Gastrocnemius medialis (tissue), 4 donors: ENCODE results near the gene SYF2.

ENCODE experiments used
- CTCF ChIP-seq, 5 experiments: fragments of 450-650 bp in 3 of 5; fragments of 200-600 bp in 2 of 5; sonication (generic) in 2 of 5; IDR thresholded peaks in 4 of 5; conservative IDR thresholded peaks in 1 of 5; 1 replicate in 4 of 5; 2 replicates in 1 of 5; pipeline ENCODE4 v1.5.1; 2016 to 2019; ENCODE audit warnings: antibody characterized with exemption in 5 of 5, mild to moderate bottlenecking in 3 of 5, moderate library complexity in 3 of 5
- POLR2A ChIP-seq, 2 donors: fragments of 450-650 bp; IDR thresholded peaks; one replicate each; pipeline ENCODE4 v1.6.1; 2017; ENCODE audit warnings: antibody characterized with exemption in 2 of 2, mild to moderate bottlenecking in 2 of 2, moderate library complexity in 2 of 2

- TF ChIP-seq CTCF (IDR thresholded peaks at IDR 0.05 in 4 of 5, conservative IDR thresholded peaks at IDR 0.05 in 1 of 5) (no peak), POLR2A (IDR thresholded peaks at IDR 0.05) (no peak)
Observed at GRCh38 chr1:25220666-25221065, 11.6 kb downstream of the SYF2 start.
